ENCODE results near the gene ATP2A2.

GRCh38 chr12:110284597-110284996 lies 3.5 kb downstream of the ATP2A2 start:
- TF ChIP-seq CTCF (IDR thresholded peaks at IDR 0.05): no peak
- TF ChIP-seq EZH2 (IDR thresholded peaks at IDR 0.05; ENCODE audit: borderline replicate concordance, insufficient read depth, low read depth, low read length, poor library complexity, severe bottlenecking): no peak

All from B cell (primary cell).